GM12891 (cell line): ENCODE measurements around the gene KLRC2.
A peak's percentile ranks its signal among the peaks of the same experiment; 100 is the strongest.
"Not testable (repeated sequence)": the region's sequence is repeated elsewhere in the genome, so short reads cannot be mapped to it uniquely, and the experiment has no call there.

ENCODE experiments used
- DNase-seq: peaks from one replicate; pipeline ENCODE4 v3.0.0; 2011; ENCODE audit warnings: low spot score; ENCODE audit not compliant: insufficient read length
- FAIRE-seq: peaks from 2 replicates; lab custom pipeline; 2011; peaks lifted over from hg19 to GRCh38; lab: Jason Lieb, UNC
- PAX5 ChIP-seq: IDR thresholded peaks from 2 replicates; pipeline ENCODE4 v1.6.1; 2011; ENCODE audit warnings: low read length, moderate library complexity, mild to moderate bottlenecking; ENCODE audit not compliant: insufficient read depth, severe bottlenecking
- POLR2A ChIP-seq: IDR thresholded peaks from 2 replicates; pipeline ENCODE4 v1.6.1; 2011; ENCODE audit warnings: low read depth, low read length, control low read depth
- POLR2AphosphoS5 ChIP-seq: IDR thresholded peaks from 2 replicates; pipeline ENCODE4 v1.6.1; 2011; ENCODE audit warnings: low read depth, low read length, control low read depth
- POU2F2 ChIP-seq: IDR thresholded peaks from 2 replicates; pipeline ENCODE4 v1.6.1; 2011; ENCODE audit warnings: low read depth, mild to moderate bottlenecking, control low read depth, low read length, moderate library complexity
- SPI1 ChIP-seq: IDR thresholded peaks from 2 replicates; pipeline ENCODE4 v1.6.1; 2011; ENCODE audit warnings: low read depth, low read length, control low read depth
- TAF1 ChIP-seq: IDR thresholded peaks from 2 replicates; pipeline ENCODE4 v1.6.1; 2011; ENCODE audit warnings: low read depth, low read length, control low read depth

The KLRC2 gene

GRCh38 chr12:10397296-10397695 is 38.5 kb downstream of the KLRC2 start:
- FAIRE-seq (no peak), DNase-seq (no peak)
- TF ChIP-seq POU2F2 (no peak), POLR2AphosphoS5 (no peak), PAX5 (no peak), SPI1 (no peak), POLR2A (no peak), TAF1 (no peak)

GRCh38 chr12:10396176-10396575 is 39.6 kb downstream of the KLRC2 start:
- peak; percentile 92 for FAIRE-seq
- not testable (repeated sequence) for DNase-seq

- DNase-seq (no peak), FAIRE-seq (no peak)
- TF ChIP-seq PAX5, result no peak
- no peak for TF ChIP-seq POU2F2
- TF ChIP-seq TAF1, result no peak
- no peak for TF ChIP-seq POLR2A
- TF ChIP-seq SPI1, result peak; percentile 84
- no peak for TF ChIP-seq POLR2AphosphoS5
Observed at GRCh38 chr12:10395390-10395998, 40.3 kb downstream of the KLRC2 start.

- not testable (repeated sequence) for DNase-seq, FAIRE-seq
Observed at GRCh38 chr12:10394531-10395152, 41.2 kb downstream of the KLRC2 start.

GRCh38 chr12:10393291-10393690 is 42.5 kb downstream of the KLRC2 start:
- TF ChIP-seq PAX5 (no peak), POLR2A (no peak), TAF1 (no peak), POU2F2 (no peak), POLR2AphosphoS5 (no peak), SPI1 (no peak)
- FAIRE-seq (peak; percentile 52), DNase-seq (no peak)

- TF ChIP-seq POLR2A, result 0 out of 2 replicates have a peak, but pooled peaks have one; percentile 30
- no peak for TF ChIP-seq TAF1
- TF ChIP-seq SPI1, result peak; percentile 64
- FAIRE-seq (peak; percentile 86), DNase-seq (no peak)
Observed at GRCh38 chr12:10392394-10392930, 43.3 kb downstream of the KLRC2 start.

GRCh38 chr12:10390991-10391390 is 44.8 kb downstream of the KLRC2 start:
- not testable (repeated sequence) for DNase-seq, FAIRE-seq

- no peak for TF ChIP-seq POLR2AphosphoS5
- TF ChIP-seq PAX5, result no peak
- no peak for TF ChIP-seq POLR2A
- TF ChIP-seq SPI1, result no peak
- TF ChIP-seq TAF1, result no peak
- TF ChIP-seq POU2F2, result no peak
- DNase-seq (no peak), FAIRE-seq (no peak)
Observed at GRCh38 chr12:10389904-10390303, 45.9 kb downstream of the KLRC2 start, which contains the start of gene KLRK1. Gene KLRK1 (minus strand): TSS chr12:10390041. CDS start chr12:10388810, 1,231 bp downstream.

GRCh38 chr12:10388624-10389413 is 47.0 kb downstream of the KLRC2 start:
- FAIRE-seq (no peak), DNase-seq (no peak)
- TF ChIP-seq POLR2AphosphoS5 (no peak), POU2F2 (no peak), SPI1 (no peak)

- DNase-seq, FAIRE-seq: not testable (repeated sequence)
Observed at GRCh38 chr12:10387498-10387897, 48.3 kb downstream of the KLRC2 start.

GRCh38 chr12:10386857-10387256 is 49.0 kb downstream of the KLRC2 start:
- DNase-seq, result no peak
- no peak for FAIRE-seq
- TF ChIP-seq TAF1 (no peak), SPI1 (no peak), PAX5 (no peak), POLR2A (no peak), POLR2AphosphoS5 (no peak), POU2F2 (no peak)
